GM19438 (cell line): ENCODE results near the gene KISS1R.
"Not testable (repeated sequence)": the region's sequence is repeated elsewhere in the genome, so short reads cannot be mapped to it uniquely, and the experiment has no call there.

Experiments used
- ATAC-seq: cut with Tn5 transposase; IDR thresholded peaks from one replicate; pipeline ENCODE4 v1.9.1; 2021; ENCODE audit warnings: low read depth; ENCODE audit not compliant: unreplicated experiment

The KISS1R gene

GRCh38 chr19:917323-918151 is at the start of gene KISS1R:
TSS of gene KISS1R (plus strand) at chr19:917333. CDS start at chr19:917503, 170 bp downstream.
- no peak for ATAC-seq

- ATAC-seq, result no peak
These were observed 49.2 kb upstream of the KISS1R start for GRCh38 chr19:867855-868457.

- ATAC-seq, result no peak
These were observed 48.5 kb upstream of the KISS1R start for GRCh38 chr19:868458-869244.

- ATAC-seq, result no peak
These were observed 47.6 kb upstream of the KISS1R start for GRCh38 chr19:869245-870177.

- no peak for ATAC-seq
These were observed 46.8 kb upstream of the KISS1R start for GRCh38 chr19:870314-870713.

GRCh38 chr19:870963-871401 is 46.2 kb upstream of the KISS1R start:
- no peak for ATAC-seq

- ATAC-seq, result no peak
These were observed 45.5 kb upstream of the KISS1R start for GRCh38 chr19:871446-872265.

- no peak for ATAC-seq
These were observed 44.7 kb upstream of the KISS1R start for GRCh38 chr19:872266-872951.

GRCh38 chr19:873084-873483 is 44.0 kb upstream of the KISS1R start:
- ATAC-seq, result no peak

- no peak for ATAC-seq
These were observed 43.5 kb upstream of the KISS1R start for GRCh38 chr19:873561-874041.

GRCh38 chr19:875265-875879 is 41.8 kb upstream of the KISS1R start:
- ATAC-seq, result no peak

GRCh38 chr19:876089-876488 is 41.0 kb upstream of the KISS1R start:
- no peak for ATAC-seq

GRCh38 chr19:876780-877314 is 40.3 kb upstream of the KISS1R start:
- no peak for ATAC-seq

GRCh38 chr19:877992-878660 is 39.0 kb upstream of the KISS1R start:
- not testable (repeated sequence) for ATAC-seq

- ATAC-seq, result not testable (repeated sequence)
These were observed 38.2 kb upstream of the KISS1R start for GRCh38 chr19:878751-879561.

GRCh38 chr19:879711-880438 is 37.3 kb upstream of the KISS1R start:
- no peak for ATAC-seq
